Esophagus muscularis mucosa (tissue), 3 donors: Measurements from ENCODE around the gene ATP13A2.

ENCODE experiments used
- POLR2A ChIP-seq: fragments of 450-650 bp; IDR thresholded peaks from one replicate; pipeline ENCODE4 v1.6.1; 2017; ENCODE audit warnings: antibody characterized with exemption, moderate library complexity, mild to moderate bottlenecking, low read depth
- TF ChIP-seq, protein P1 (sequence below), 3 experiments: fragments of 200-600 bp in 2 of 3; fragments of 450-650 bp in 1 of 3; sonication (generic) in 2 of 3; IDR thresholded peaks; one replicate each; pipeline ENCODE4 v1.5.1; 2017 to 2019; ENCODE audit warnings: antibody characterized with exemption in 3 of 3, mild to moderate bottlenecking in 2 of 3, moderate library complexity in 1 of 3

DNA sequence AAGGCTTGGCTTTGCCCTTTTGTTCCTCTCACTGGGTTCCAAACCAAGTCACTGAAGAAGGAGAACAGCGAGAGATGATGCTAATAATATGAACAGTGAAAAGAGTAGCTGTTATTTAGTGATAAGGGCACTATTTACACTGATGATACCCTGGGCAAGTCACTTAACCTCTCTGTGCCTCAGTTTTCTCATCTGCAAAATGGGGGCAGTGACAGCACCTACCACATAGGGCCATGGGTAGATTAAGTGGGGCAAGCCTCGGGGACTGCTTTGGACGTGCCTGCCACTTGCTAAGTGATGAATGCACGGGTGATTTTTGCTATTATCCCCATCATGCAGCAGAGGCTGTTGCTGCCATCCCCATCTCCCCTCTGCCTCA, 9.2 kb downstream of the ATP13A2 start:
- TF ChIP-seq, protein P1, sequence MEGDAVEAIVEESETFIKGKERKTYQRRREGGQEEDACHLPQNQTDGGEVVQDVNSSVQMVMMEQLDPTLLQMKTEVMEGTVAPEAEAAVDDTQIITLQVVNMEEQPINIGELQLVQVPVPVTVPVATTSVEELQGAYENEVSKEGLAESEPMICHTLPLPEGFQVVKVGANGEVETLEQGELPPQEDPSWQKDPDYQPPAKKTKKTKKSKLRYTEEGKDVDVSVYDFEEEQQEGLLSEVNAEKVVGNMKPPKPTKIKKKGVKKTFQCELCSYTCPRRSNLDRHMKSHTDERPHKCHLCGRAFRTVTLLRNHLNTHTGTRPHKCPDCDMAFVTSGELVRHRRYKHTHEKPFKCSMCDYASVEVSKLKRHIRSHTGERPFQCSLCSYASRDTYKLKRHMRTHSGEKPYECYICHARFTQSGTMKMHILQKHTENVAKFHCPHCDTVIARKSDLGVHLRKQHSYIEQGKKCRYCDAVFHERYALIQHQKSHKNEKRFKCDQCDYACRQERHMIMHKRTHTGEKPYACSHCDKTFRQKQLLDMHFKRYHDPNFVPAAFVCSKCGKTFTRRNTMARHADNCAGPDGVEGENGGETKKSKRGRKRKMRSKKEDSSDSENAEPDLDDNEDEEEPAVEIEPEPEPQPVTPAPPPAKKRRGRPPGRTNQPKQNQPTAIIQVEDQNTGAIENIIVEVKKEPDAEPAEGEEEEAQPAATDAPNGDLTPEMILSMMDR (IDR thresholded peaks at IDR 0.05), result no peak
- TF ChIP-seq POLR2A, result no peak
